Lower lobe of right lung (tissue), 2 donors: ENCODE data around the gene AJUBA. TPM values are rescaled to one million over a fixed set of nuclear protein-coding genes. Genes with fewer than 3 reads are reported as not detected.

Source experiments
- ATAC-seq, 2 donors: fragments of 200-7000 bp; cut with Tn5 transposase; one replicate each; pipeline ENCODE4 v1.9.1; 2020 to 2022; ENCODE audit warnings: mild to moderate bottlenecking in 2 of 2, moderate library complexity in 2 of 2
- DNase-seq: peaks from one replicate; pipeline ENCODE4 v3.0.0-alpha.2; 2020
- H3K27ac ChIP-seq: fragments of 200-600 bp; one replicate; pipeline ENCODE4 v1.8.0; 2022
- H3K27me3 ChIP-seq: fragments of 200-600 bp; one replicate; pipeline ENCODE4 v1.8.0; 2022; ENCODE audit warnings: low read depth
- H3K36me3 ChIP-seq: fragments of 200-600 bp; one replicate; pipeline ENCODE4 v1.8.0; 2022; ENCODE audit warnings: mild to moderate bottlenecking
- H3K4me1 ChIP-seq: fragments of 200-600 bp; one replicate; pipeline ENCODE4 v1.8.0; 2022
- H3K4me3 ChIP-seq: fragments of 200-600 bp; one replicate; pipeline ENCODE4 v1.8.0; 2022; ENCODE audit warnings: mild to moderate bottlenecking
- H3K9me3 ChIP-seq: fragments of 200-600 bp; one replicate; pipeline ENCODE4 v1.8.0; 2022
- CTCF ChIP-seq: fragments of 200-600 bp; IDR thresholded peaks from one replicate; pipeline ENCODE4 v1.8.0; 2022; ENCODE audit warnings: antibody characterized with exemption, mild to moderate bottlenecking
- intact Hi-C: fragments of 100-400 bp; cut with DNase I; formaldehyde crosslinking; loops from one replicate; pipeline ENCODE4 v1.11.0; 2022
- total RNA-seq: library from RNA; stranded (reverse); fragmentation: NEBNext Ultra II Directional; extraction: Animal tissue kit (Norgen Biotek cat#: 25700); gene quantifications from one replicate; pipeline ENCODE4 v1.2.1, GENCODE V29; 2021
- donor health status: DM: no; HTN: yes; CAD: no; lungs with severe emphysema.

AJUBA gene
- total RNA-seq, 1 donor from 2014 or later, result 28.7 TPM

DNA sequence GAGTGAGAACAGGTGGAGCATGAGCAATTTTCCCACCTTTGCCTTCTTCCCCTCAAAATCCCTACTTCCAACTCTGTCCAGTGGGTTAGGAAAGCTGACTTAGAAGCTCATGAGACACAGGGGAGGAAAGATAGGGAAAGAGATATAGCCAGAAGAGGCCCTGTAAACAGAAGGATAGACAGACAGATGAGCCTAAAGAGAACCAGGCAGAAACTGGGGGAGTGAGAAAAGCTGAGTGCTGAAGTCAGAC is 5.0 kb downstream of the AJUBA start:
- TF ChIP-seq CTCF, result no peak
- no peak overlapping the region for H3K4me3 ChIP-seq
- H3K27me3 ChIP-seq, result peaks cover 18% of the 10 kb centered on the region
- peaks cover 24% of the 10 kb centered on the region for H3K36me3 ChIP-seq
- ATAC-seq (no peak), DNase-seq (no peak)
- intact Hi-C loops, result no loop called here
- H3K4me1 ChIP-seq, result peaks cover 51% of the 10 kb centered on the region
- peak overlapping the region; percentile 72 for H3K27ac ChIP-seq
- H3K9me3 ChIP-seq, result no peaks in the 10 kb centered on the region

DNA sequence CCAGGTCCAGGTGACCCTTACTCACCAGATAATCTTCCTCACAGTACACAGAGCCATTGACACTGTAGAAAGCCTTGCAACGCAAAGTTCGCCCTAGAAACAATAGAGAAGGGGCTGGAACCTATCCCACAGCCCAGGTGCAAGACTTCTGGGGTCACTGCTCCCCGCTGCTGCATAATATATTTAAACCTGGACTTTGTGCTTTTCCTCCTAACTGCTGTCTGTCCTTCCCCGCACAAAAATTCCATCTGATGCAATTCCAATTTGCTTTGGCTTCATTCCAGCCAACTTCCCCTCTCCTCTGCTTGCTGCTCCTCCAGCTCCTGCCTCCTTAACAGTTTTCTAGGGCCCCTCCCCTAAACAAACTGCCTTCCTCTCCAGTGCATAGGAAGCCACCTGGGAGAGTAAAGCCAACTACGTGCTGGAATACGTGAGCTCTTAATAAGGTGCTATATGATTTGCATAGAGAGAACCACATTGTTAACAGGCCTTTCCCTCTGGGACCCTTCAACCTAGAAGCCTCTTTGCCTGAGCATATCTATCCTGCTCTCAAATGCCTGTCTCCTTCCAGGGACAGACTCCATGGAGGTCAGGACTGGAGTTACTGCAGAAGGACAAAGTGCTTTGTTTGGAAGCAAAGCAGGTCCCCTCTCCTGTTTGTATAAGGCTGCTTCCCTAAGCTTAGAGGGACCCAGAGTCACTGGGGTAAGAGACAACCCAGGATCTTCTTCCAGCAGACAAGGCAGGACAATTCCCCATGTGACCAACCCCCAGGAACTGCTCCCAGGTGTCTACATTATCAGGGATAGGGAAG is 5.5 kb downstream of the AJUBA start:
- Histone ChIP-seq H3K27me3 (peaks cover 14% of the 10 kb centered on the region), H3K9me3 (no peaks in the 10 kb centered on the region), H3K4me3 (no peak overlapping the region), H3K27ac (peak overlapping the region; percentile 72), H3K4me1 (peaks cover 47% of the 10 kb centered on the region), H3K36me3 (peaks cover 29% of the 10 kb centered on the region)
- no peak for TF ChIP-seq CTCF
- peak in 1 of 2 donors; percentile 6 for ATAC-seq
- no peak for DNase-seq
- intact Hi-C loops, result no loop called here

- no peaks in the 10 kb centered on the region for H3K27me3 ChIP-seq
- peaks cover 32% of the 10 kb centered on the region for H3K4me1 ChIP-seq
- no peaks in the 10 kb centered on the region for H3K9me3 ChIP-seq
- TF ChIP-seq CTCF, result no peak
- no peak for ATAC-seq
- H3K27ac ChIP-seq, result peak overlapping the region; percentile 31
- peaks cover 30% of the 10 kb centered on the region for H3K36me3 ChIP-seq
- no peak for DNase-seq
- no peak overlapping the region for H3K4me3 ChIP-seq
- intact Hi-C loops, result no loop called here
Measured at GRCh38 chr14:22974530-22975313, 7.6 kb downstream of the AJUBA start.

GRCh38 chr14:22973217-22974032 is 8.9 kb downstream of the AJUBA start:
- Histone ChIP-seq H3K36me3 (peaks cover 34% of the 10 kb centered on the region), H3K27me3 (no peaks in the 10 kb centered on the region), H3K4me1 (peaks cover 19% of the 10 kb centered on the region), H3K27ac (no peak overlapping the region), H3K9me3 (no peaks in the 10 kb centered on the region), H3K4me3 (no peak overlapping the region)
- no peak for DNase-seq
- ATAC-seq, result peak; percentile 39 to 44
- peak; percentile 73 for TF ChIP-seq CTCF
- intact Hi-C loops, result no loop called here

DNA sequence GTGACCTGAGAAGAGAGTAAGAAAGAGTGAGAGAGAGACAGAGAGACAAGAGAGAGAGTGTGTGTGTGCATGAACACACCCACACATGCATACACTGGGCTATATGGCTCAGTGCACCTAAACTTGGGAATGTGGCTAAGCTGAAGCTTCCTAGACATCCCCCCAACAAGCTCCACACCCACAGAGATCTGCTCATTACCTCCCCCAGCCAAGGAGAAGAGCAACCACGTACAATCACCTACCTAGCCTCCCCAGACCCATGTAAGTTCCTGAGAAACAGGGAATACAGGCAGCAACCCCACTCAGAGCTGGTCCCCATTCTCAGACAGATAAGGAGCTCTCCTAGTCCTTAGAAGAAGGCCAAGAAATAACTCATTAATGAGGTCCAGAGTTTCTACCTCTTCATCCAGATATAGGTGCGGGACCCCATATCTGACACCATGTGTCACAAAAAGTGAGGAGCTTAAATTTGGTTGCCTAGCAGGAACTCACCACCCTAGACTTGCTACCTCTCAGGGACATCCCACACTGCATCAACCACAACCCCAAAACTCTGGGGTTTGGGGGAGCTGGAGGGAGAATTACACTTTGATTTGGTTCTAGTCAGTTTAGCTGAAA is 9.9 kb downstream of the AJUBA start:
- intact Hi-C loops, result no loop called here
- Histone ChIP-seq H3K4me1 (peaks cover 13% of the 10 kb centered on the region), H3K27me3 (no peaks in the 10 kb centered on the region), H3K27ac (no peak overlapping the region), H3K36me3 (peaks cover 34% of the 10 kb centered on the region), H3K4me3 (no peak overlapping the region), H3K9me3 (no peaks in the 10 kb centered on the region)
- no peak for TF ChIP-seq CTCF
- ATAC-seq (no peak), DNase-seq (no peak)
